GM12873 (cell line): ENCODE data around the gene NR6A1.

Source experiments
- CTCF ChIP-seq: IDR thresholded peaks from 2 replicates; pipeline ENCODE4 v1.5.1; 2012; ENCODE audit warnings: low read depth, mild to moderate bottlenecking, moderate library complexity, low read length, control low read depth; ENCODE audit not compliant: insufficient read depth; ENCODE audit errors: missing control alignments

The NR6A1 gene

GRCh38 chr9:124479947-124480620 lies 291.0 kb downstream of the NR6A1 start:
- TF ChIP-seq CTCF = no peak

DNA sequence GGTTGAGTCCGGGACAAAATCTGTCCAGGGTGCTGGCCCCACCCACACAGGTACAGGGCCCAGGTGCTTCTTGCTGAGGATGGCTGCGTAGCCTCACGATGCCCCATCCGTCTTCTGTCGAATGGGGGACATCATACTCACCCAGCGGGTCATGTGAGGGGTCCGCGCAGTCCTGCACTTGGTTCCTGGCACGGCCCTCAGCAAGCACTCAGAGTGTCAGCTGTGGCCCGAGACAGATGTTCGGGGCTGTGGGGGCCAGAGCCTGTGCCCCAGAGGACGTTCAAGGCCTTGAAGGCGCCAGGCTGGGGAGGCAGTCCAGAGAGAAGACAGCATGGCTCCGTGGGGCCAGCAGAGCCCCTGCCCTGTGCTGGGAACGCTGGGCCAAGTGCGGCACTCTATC lies 291.7 kb downstream of the NR6A1 start:
- no peak for TF ChIP-seq CTCF

GRCh38 chr9:124478354-124478753 lies 292.8 kb downstream of the NR6A1 start:
- TF ChIP-seq CTCF = no peak

- TF ChIP-seq CTCF = no peak
These were observed 293.3 kb downstream of the NR6A1 start for GRCh38 chr9:124477648-124478285.

DNA sequence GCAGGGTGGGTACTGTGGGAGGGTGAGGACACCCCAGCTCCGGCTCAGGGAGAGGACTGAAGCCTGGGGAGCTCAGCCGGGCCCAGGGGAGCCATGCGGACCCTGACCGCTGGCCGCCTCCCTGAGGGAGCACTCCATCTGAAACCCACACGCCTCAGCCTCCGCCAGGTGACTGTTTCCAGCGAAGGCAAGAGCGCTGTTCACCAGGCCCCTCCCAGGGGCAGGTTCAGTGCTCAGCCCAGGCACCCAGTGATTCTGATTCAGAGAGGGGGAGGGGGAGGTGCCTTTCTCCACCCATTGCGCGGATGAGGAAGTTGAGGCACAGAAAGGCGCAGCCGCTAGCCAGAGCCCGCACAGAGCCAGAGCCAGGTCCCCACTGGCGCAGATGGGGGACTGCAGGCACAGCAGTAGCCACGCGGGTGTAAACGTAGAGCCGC lies 293.9 kb downstream of the NR6A1 start:
- TF ChIP-seq CTCF = no peak

GRCh38 chr9:124475868-124476690 lies 295.0 kb downstream of the NR6A1 start:
- TF ChIP-seq CTCF = no peak
